HepG2 (cell line): ENCODE measurements around the gene GRIK4. TPM values are rescaled to one million over a fixed set of nuclear protein-coding genes. Genes with fewer than 3 reads are reported as not detected.
A peak's percentile ranks its signal among the peaks of the same experiment; 100 is the strongest.

Experiments
- ATAC-seq: fragments of 200-7000 bp; cut with Tn5 transposase; 3 replicates; pipeline ENCODE4 v1.9.1; 2020; ENCODE audit warnings: mild to moderate bottlenecking, moderate library complexity
- BruUV-seq: library from RNA; stranded (reverse); fragments of 400-500 nt; replicated peaks from 2 replicates; lab custom pipeline; 2021; lab: Mats Ljungman, UMichigan
- CTCF ChIA-PET: fragments of 300-600 bp; formaldehyde crosslinking; extraction: SDS; loops from one replicate; lab custom pipeline; 2021; ENCODE audit warnings: low total read pairs, inconsistent platforms, low intra/inter-chr PET ratio; lab: Yijun Ruan, JAX
- POLR2A ChIA-PET: fragments of 350-600 bp; sonication (Branson Sonifier 250); formaldehyde crosslinking; loops from one replicate; lab custom pipeline; 2020; ENCODE audit warnings: antibody characterized with exemption, inconsistent platforms; lab: Yijun Ruan, JAX
- DNase-seq: peaks from one replicate; pipeline ENCODE4 v3.0.0-alpha.2; 2015; ENCODE audit warnings: low spot score
- FAIRE-seq: peaks from 3 replicates; lab custom pipeline; 2011; peaks lifted over from hg19 to GRCh38; lab: Jason Lieb, UNC
- H2AFZ ChIP-seq: one replicate; pipeline ENCODE4 v1.6.1; 2011; ENCODE audit warnings: low read length, inconsistent platforms
- H3K27ac ChIP-seq: fragments of 300-600 bp; 3 replicates; pipeline ENCODE4 v1.8.0; 2011; ENCODE audit warnings: mixed run types, mild to moderate bottlenecking, mixed read lengths, low read length, inconsistent platforms; ENCODE audit not compliant: insufficient read depth; ENCODE audit errors: extremely low read length
- H3K27me3 ChIP-seq, 2 experiments: fragments of 200-600 bp in 1 of 2; 2 replicates in 1 of 2; 3 replicates in 1 of 2; pipeline versions ENCODE4 v1.6.0 to v1.8.0; 2011; ENCODE audit warnings: low read length in 2 of 2, mild to moderate bottlenecking in 2 of 2, moderate library complexity in 2 of 2, inconsistent platforms in 1 of 2; ENCODE audit not compliant: insufficient read depth in 2 of 2, control insufficient read depth in 1 of 2
- H3K36me3 ChIP-seq, 2 experiments: fragments of 200-600 bp in 1 of 2; replicated peaks in 1 of 2; 2 replicates in 1 of 2; 3 replicates in 1 of 2; pipeline versions ENCODE4 v1.5.1 to v1.8.0; 2011; ENCODE audit warnings: low read length in 2 of 2, inconsistent platforms in 1 of 2; ENCODE audit not compliant: insufficient read depth in 2 of 2, control insufficient read depth in 1 of 2
- H3K4me1 ChIP-seq: 2 replicates; pipeline ENCODE4 v1.5.1; 2012; ENCODE audit warnings: low read length, inconsistent platforms; ENCODE audit not compliant: insufficient read depth
- H3K4me2 ChIP-seq: 2 replicates; pipeline ENCODE4 v1.6.0; 2011; ENCODE audit warnings: low read depth, low read length, inconsistent platforms
- H3K4me3 ChIP-seq, 3 experiments: fragments of 200-600 bp in 1 of 3; sonication (generic), shearing (Covaris generic) in 1 of 3; replicated peaks in 1 of 3; 2 replicates each; pipeline ENCODE4 v1.5.1; 2011 to 2016; ENCODE audit warnings: low read length in 3 of 3, inconsistent platforms in 2 of 3, low read depth in 2 of 3, mild to moderate bottlenecking in 2 of 3, control low read depth in 1 of 3, mixed read lengths in 1 of 3; ENCODE audit not compliant: insufficient read depth in 1 of 3
- H3K79me2 ChIP-seq: one replicate; pipeline ENCODE4 v1.6.1; 2011; ENCODE audit warnings: low read length, inconsistent platforms; ENCODE audit not compliant: insufficient read depth
- H3K9ac ChIP-seq: 2 replicates; pipeline ENCODE4 v1.6.0; 2011; ENCODE audit warnings: mild to moderate bottlenecking, low read depth, low read length, inconsistent platforms; ENCODE audit not compliant: insufficient read depth
- H3K9me3 ChIP-seq: 2 replicates; pipeline ENCODE4 v1.5.1; 2012; ENCODE audit warnings: mild to moderate bottlenecking, low read length
- H4K20me1 ChIP-seq: 2 replicates; pipeline ENCODE4 v1.6.0; 2011; ENCODE audit warnings: inconsistent platforms, mild to moderate bottlenecking, low read length, moderate library complexity; ENCODE audit not compliant: insufficient read depth
- CREM ChIP-seq, 2 experiments: sonication (generic) in 1 of 2; formaldehyde crosslinking in 1 of 2; IDR thresholded peaks; 2 replicates each; pipeline versions ENCODE4 v1.4.0 to v1.6.1; 2016 to 2020; ENCODE audit warnings: antibody characterized with exemption in 1 of 2, mild to moderate bottlenecking in 1 of 2, missing genetic modification reagents in 1 of 2
- IRX3 ChIP-seq: sonication (generic); formaldehyde crosslinking; IDR thresholded peaks from 2 replicates; pipeline ENCODE4 v1.8.1; 2023; ENCODE audit warnings: mild to moderate bottlenecking, low read depth, missing genetic modification reagents, borderline replicate concordance
- PAWR ChIP-seq: sonication (generic); formaldehyde crosslinking; IDR thresholded peaks from 2 replicates; pipeline ENCODE4 v1.4.0; 2020; ENCODE audit warnings: missing genetic modification reagents, mild to moderate bottlenecking, borderline replicate concordance
- PHF21A ChIP-seq: sonication (generic); formaldehyde crosslinking; IDR thresholded peaks from 2 replicates; pipeline ENCODE4 v1.5.0; 2020; ENCODE audit warnings: mild to moderate bottlenecking, missing genetic modification reagents
- SKI ChIP-seq: fragments of 450-650 bp; IDR thresholded peaks from one replicate; pipeline ENCODE4 v1.6.1; 2018; ENCODE audit warnings: mild to moderate bottlenecking; ENCODE audit not compliant: partially characterized antibody
- TRIM24 ChIP-seq: sonication (generic); formaldehyde crosslinking; IDR thresholded peaks from 2 replicates; pipeline ENCODE4 v1.8.0; 2022; ENCODE audit warnings: mild to moderate bottlenecking, missing genetic modification reagents
- ZFAT ChIP-seq: sonication (generic); formaldehyde crosslinking; conservative IDR thresholded peaks from 2 replicates; pipeline ENCODE4 v1.8.1; 2023; ENCODE audit warnings: missing genetic modification reagents, inconsistent platforms
- ZNF331 ChIP-seq: sonication (generic); formaldehyde crosslinking; IDR thresholded peaks from 2 replicates; pipeline ENCODE4 v1.4.0; 2020; ENCODE audit warnings: missing genetic modification reagents
- ZNF510 ChIP-seq: sonication (generic); formaldehyde crosslinking; IDR thresholded peaks from 2 replicates; pipeline ENCODE4 v1.4.0; 2020; ENCODE audit warnings: low read depth, mild to moderate bottlenecking, missing genetic modification reagents
- ZNF777 ChIP-seq: sonication (generic); formaldehyde crosslinking; IDR thresholded peaks from 2 replicates; pipeline ENCODE4 v1.4.0; 2020; ENCODE audit warnings: missing genetic modification reagents
- WGBS: methylation state at CpG from one replicate; pipeline ENCODE4 v1.1.6; 2017; ENCODE audit warnings: low lambda C conversion rate; 5-methylcytosine and 5-hydroxymethylcytosine counted together
- in situ Hi-C: cut with HindIII; loops from 2 replicates; pipeline ENCODE4 v1.10.0; 2017; ENCODE audit warnings: low pct_unique_long_range_greater_than_20kb; ENCODE audit not compliant: extremely low pct_ligation_motif_present
- intact Hi-C: fragments of 100-400 bp; cut with micrococcal nuclease; formaldehyde crosslinking; loops from one replicate; pipeline ENCODE4 v1.10.0; 2022; ENCODE audit not compliant: unreplicated experiment
- polyA plus RNA-seq, 8 experiments: library from polyadenylated mRNA; depleted of rRNA in 3 of 8; stranded (reverse) in 7 of 8; unstranded in 1 of 8; fragments of >200 nt; fragmentation: Illumina TruSeq in 4 of 8; extraction: Trizol in 4 of 8; gene quantifications; 2 replicates each; pipeline versions ENCODE4 v1.2.1 to v1.2.3, GENCODE V29; 2011 to 2016; ENCODE audit warnings: low read depth in 4 of 8, missing spikeins in 1 of 8, mixed read lengths in 1 of 8; ENCODE audit not compliant: insufficient read depth in 1 of 8
- total RNA-seq, 5 experiments: library from RNA; depleted of rRNA; stranded (reverse); fragments of >200 nt; fragmentation: Illumina TruSeq; extraction: Trizol; gene quantifications; 2 replicates each; pipeline ENCODE4 v1.2.3, GENCODE V29; 2016; ENCODE audit warnings: low read depth in 1 of 5
- TF ChIP-seq, protein P1 (sequence below): sonication (generic); formaldehyde crosslinking; conservative IDR thresholded peaks from 2 replicates; pipeline ENCODE4 v1.8.0; 2022; ENCODE audit warnings: missing genetic modification reagents
- TF ChIP-seq, protein P2 (sequence below): sonication (generic); formaldehyde crosslinking; IDR thresholded peaks from 2 replicates; pipeline ENCODE4 v1.8.0; 2022; ENCODE audit warnings: missing genetic modification reagents, mild to moderate bottlenecking, borderline replicate concordance
- TF ChIP-seq, protein P3 (sequence below): sonication (generic); formaldehyde crosslinking; IDR thresholded peaks from 2 replicates; pipeline ENCODE4 v1.8.1; 2023; ENCODE audit warnings: missing genetic modification reagents, mild to moderate bottlenecking, borderline replicate concordance
- TF ChIP-seq, protein P4 (sequence below): sonication (generic); formaldehyde crosslinking; IDR thresholded peaks from 2 replicates; pipeline ENCODE4 v1.5.0; 2020; ENCODE audit warnings: missing genetic modification reagents, mild to moderate bottlenecking, borderline replicate concordance
- TF ChIP-seq, protein P5 (sequence below): sonication (generic); formaldehyde crosslinking; IDR thresholded peaks from 2 replicates; pipeline ENCODE4 v1.4.0; 2020; ENCODE audit warnings: missing genetic modification reagents, borderline replicate concordance

Gene GRIK4
- total and polyA plus RNA-seq, 2 of the 13 experiments (the other 11 are each of a cell fraction or from before 2014, with no cell fraction given) = 0.04 to 0.07 TPM

DNA sequence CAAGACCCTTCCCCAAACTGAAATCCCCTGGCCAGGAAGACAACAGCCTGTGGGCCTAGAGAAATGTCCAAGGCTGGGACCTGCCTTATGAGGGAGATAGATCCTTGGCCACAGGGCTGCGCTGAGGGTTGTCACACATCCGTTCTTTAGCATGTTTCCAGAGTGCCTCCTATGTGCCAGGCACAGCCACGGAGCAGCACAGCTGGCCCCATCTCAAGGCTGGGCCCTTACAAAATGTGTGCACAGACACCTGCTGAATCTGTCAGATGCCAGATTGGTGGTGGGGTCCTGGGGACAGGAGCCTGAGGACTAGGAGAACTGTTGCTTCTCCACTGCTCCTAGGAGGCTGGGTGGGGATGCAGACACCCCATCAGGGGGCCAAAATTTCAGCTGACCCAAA lies 11.2 kb downstream of the GRIK4 start:
- no peak overlapping the region for H3K27ac ChIP-seq
- peak overlapping the region; percentile 47; the same call in 1 of the 2 replicates for H3K4me2 ChIP-seq
- no peak overlapping the region for H2AFZ ChIP-seq
- in situ Hi-C loops (no loop called here), intact Hi-C loops (no loop called here)
- peaks cover 3 to 46% of the 10 kb centered on the region in 2 experiments; a peak in 4 of 5 replicates for H3K27me3 ChIP-seq
- H3K79me2 ChIP-seq = no peaks in the 10 kb centered on the region
- ATAC-seq = no peak
- FAIRE-seq = no peak
- WGBS = 56% methylated on average over 3 of the region's 3 CpGs
- peaks cover 22% of the 10 kb centered on the region for H3K4me1 ChIP-seq
- no peaks in the 10 kb centered on the region for H3K36me3 ChIP-seq
- POLR2A ChIA-PET = interaction anchor here (1.2 kb wide), 1 partner anchor 18 kb away, joined by 4 read pairs; no protein-coding TSS in a partner anchor
- H3K9ac ChIP-seq = no peak overlapping the region
- no peaks in the 10 kb centered on the region for H4K20me1 ChIP-seq
- CTCF ChIA-PET = no interaction called here
- no TSS peak for BruUV-seq
- DNase-seq = no peak
- no peak overlapping the region for H3K4me3 ChIP-seq
- no peaks in the 10 kb centered on the region for H3K9me3 ChIP-seq
- TF ChIP-seq TRIM24 (CRISPR knock-in tag) (no peak), ZNF331 (CRISPR knock-in tag) (no peak), ZNF777 (CRISPR knock-in tag) (no peak), PAWR (CRISPR knock-in tag) (no peak), ZFAT (CRISPR knock-in tag) (no peak), SKI (no peak), ZNF510 (no peak), IRX3 (CRISPR knock-in tag) (no peak), CREM (IDR thresholded peaks at IDR 0.05) (no peak), CREM (CRISPR knock-in tag; IDR thresholded peaks at IDR 0.05) (no peak), PHF21A (CRISPR knock-in tag) (no peak)
- TF ChIP-seq, protein P1, sequence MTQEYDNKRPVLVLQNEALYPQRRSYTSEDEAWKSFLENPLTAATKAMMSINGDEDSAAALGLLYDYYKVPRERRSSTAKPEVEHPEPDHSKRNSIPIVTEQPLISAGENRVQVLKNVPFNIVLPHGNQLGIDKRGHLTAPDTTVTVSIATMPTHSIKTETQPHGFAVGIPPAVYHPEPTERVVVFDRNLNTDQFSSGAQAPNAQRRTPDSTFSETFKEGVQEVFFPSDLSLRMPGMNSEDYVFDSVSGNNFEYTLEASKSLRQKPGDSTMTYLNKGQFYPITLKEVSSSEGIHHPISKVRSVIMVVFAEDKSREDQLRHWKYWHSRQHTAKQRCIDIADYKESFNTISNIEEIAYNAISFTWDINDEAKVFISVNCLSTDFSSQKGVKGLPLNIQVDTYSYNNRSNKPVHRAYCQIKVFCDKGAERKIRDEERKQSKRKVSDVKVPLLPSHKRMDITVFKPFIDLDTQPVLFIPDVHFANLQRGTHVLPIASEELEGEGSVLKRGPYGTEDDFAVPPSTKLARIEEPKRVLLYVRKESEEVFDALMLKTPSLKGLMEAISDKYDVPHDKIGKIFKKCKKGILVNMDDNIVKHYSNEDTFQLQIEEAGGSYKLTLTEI (CRISPR knock-in tag) = no peak
- TF ChIP-seq, protein P2, sequence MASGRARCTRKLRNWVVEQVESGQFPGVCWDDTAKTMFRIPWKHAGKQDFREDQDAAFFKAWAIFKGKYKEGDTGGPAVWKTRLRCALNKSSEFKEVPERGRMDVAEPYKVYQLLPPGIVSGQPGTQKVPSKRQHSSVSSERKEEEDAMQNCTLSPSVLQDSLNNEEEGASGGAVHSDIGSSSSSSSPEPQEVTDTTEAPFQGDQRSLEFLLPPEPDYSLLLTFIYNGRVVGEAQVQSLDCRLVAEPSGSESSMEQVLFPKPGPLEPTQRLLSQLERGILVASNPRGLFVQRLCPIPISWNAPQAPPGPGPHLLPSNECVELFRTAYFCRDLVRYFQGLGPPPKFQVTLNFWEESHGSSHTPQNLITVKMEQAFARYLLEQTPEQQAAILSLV (CRISPR knock-in tag) = no peak
- TF ChIP-seq, protein P3, sequence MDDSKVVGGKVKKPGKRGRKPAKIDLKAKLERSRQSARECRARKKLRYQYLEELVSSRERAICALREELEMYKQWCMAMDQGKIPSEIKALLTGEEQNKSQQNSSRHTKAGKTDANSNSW (CRISPR knock-in tag) = no peak
- TF ChIP-seq, protein P4, sequence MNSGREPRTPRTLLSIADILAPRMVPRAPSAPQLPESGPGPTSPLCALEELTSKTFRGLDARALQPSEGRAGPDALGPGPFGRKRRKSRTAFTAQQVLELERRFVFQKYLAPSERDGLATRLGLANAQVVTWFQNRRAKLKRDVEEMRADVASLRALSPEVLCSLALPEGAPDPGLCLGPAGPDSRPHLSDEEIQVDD (CRISPR knock-in tag) = no peak
- TF ChIP-seq, protein P5, sequence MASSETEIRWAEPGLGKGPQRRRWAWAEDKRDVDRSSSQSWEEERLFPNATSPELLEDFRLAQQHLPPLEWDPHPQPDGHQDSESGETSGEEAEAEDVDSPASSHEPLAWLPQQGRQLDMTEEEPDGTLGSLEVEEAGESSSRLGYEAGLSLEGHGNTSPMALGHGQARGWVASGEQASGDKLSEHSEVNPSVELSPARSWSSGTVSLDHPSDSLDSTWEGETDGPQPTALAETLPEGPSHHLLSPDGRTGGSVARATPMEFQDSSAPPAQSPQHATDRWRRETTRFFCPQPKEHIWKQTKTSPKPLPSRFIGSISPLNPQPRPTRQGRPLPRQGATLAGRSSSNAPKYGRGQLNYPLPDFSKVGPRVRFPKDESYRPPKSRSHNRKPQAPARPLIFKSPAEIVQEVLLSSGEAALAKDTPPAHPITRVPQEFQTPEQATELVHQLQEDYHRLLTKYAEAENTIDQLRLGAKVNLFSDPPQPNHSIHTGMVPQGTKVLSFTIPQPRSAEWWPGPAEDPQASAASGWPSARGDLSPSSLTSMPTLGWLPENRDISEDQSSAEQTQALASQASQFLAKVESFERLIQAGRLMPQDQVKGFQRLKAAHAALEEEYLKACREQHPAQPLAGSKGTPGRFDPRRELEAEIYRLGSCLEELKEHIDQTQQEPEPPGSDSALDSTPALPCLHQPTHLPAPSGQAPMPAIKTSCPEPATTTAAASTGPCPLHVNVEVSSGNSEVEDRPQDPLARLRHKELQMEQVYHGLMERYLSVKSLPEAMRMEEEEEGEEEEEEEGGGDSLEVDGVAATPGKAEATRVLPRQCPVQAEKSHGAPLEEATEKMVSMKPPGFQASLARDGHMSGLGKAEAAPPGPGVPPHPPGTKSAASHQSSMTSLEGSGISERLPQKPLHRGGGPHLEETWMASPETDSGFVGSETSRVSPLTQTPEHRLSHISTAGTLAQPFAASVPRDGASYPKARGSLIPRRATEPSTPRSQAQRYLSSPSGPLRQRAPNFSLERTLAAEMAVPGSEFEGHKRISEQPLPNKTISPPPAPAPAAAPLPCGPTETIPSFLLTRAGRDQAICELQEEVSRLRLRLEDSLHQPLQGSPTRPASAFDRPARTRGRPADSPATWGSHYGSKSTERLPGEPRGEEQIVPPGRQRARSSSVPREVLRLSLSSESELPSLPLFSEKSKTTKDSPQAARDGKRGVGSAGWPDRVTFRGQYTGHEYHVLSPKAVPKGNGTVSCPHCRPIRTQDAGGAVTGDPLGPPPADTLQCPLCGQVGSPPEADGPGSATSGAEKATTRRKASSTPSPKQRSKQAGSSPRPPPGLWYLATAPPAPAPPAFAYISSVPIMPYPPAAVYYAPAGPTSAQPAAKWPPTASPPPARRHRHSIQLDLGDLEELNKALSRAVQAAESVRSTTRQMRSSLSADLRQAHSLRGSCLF (CRISPR knock-in tag) = no peak
